NB4 (cell line): Measurements from ENCODE around the gene NAGS.

Source experiments
- CTCF ChIP-seq: IDR thresholded peaks from one replicate; pipeline ENCODE4 v1.5.1; 2012; ENCODE audit warnings: low read depth, low read length
- MYC ChIP-seq: IDR thresholded peaks from 2 replicates; pipeline ENCODE4 v1.6.1; 2011; ENCODE audit warnings: low read depth, low read length
- POLR2A ChIP-seq: IDR thresholded peaks from 2 replicates; pipeline ENCODE4 v1.6.1; 2011; ENCODE audit warnings: mild to moderate bottlenecking; ENCODE audit not compliant: insufficient read length; ENCODE audit errors: extremely low read depth
- TF ChIP-seq, protein P1 (sequence below): IDR thresholded peaks from 2 replicates; pipeline ENCODE4 v1.6.1; 2011; ENCODE audit warnings: low read depth, low read length

GRCh38 chr17:43983515-43984411 lies 20.7 kb upstream of the NAGS start:
- peak; percentile 10 for TF ChIP-seq CTCF
- TF ChIP-seq POLR2A = no peak
- TF ChIP-seq, protein P1, sequence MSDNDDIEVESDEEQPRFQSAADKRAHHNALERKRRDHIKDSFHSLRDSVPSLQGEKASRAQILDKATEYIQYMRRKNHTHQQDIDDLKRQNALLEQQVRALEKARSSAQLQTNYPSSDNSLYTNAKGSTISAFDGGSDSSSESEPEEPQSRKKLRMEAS = no peak
- TF ChIP-seq MYC = no peak
